H1 (cell line): ENCODE results near the gene ZFPL1. TPM values are rescaled to one million over a fixed set of nuclear protein-coding genes. Genes with fewer than 3 reads are reported as not detected.

Experiments used
- CTCF ChIA-PET: fragments of 300-600 bp; sonication (Branson Sonifier 250); formaldehyde crosslinking; loops from one replicate; lab custom pipeline; 2021; ENCODE audit not compliant: partially characterized antibody; lab: Charles Lee
- POLR2A ChIA-PET: fragments of 300-600 bp; sonication (Branson Sonifier 250); formaldehyde crosslinking; loops from one replicate; lab custom pipeline; 2021; ENCODE audit warnings: inconsistent platforms; ENCODE audit not compliant: partially characterized antibody; lab: Charles Lee
- DNase-seq, 2 experiments: peaks; one replicate each; pipeline versions ENCODE4 v3.0.0 to v3.0.0-alpha.2; 2010 to 2022; ENCODE audit warnings: low spot score in 2 of 2, low read depth in 1 of 2, mixed read lengths in 1 of 2
- FAIRE-seq: peaks from 2 replicates; lab custom pipeline; 2011; peaks lifted over from hg19 to GRCh38; lab: Jason Lieb, UNC
- H2AFZ ChIP-seq: 2 replicates; pipeline ENCODE4 v1.8.1; 2012; ENCODE audit warnings: low read length, inconsistent platforms
- H2AK5ac ChIP-seq: 2 replicates; pipeline ENCODE4 v1.6.1; 2013; ENCODE audit warnings: low read depth, low read length
- H2BK120ac ChIP-seq: replicated peaks from 2 replicates; pipeline ENCODE3; 2013; ENCODE audit warnings: low read depth, low read length, inconsistent platforms
- H2BK12ac ChIP-seq: 2 replicates; pipeline ENCODE4 v1.6.1; 2013; ENCODE audit warnings: low read depth, low read length
- H2BK15ac ChIP-seq: 2 replicates; pipeline ENCODE4 v1.6.1; 2013; ENCODE audit warnings: low read length
- H2BK20ac ChIP-seq: 2 replicates; pipeline ENCODE4 v1.6.1; 2013; ENCODE audit warnings: low read length
- H2BK5ac ChIP-seq: 2 replicates; pipeline ENCODE4 v1.6.1; 2013; ENCODE audit warnings: low read depth, low read length
- H3K14ac ChIP-seq: 2 replicates; pipeline ENCODE4 v1.6.1; 2013; ENCODE audit warnings: inconsistent platforms; ENCODE audit not compliant: insufficient read length
- H3K18ac ChIP-seq: 2 replicates; pipeline ENCODE4 v1.6.1; 2013; ENCODE audit warnings: low read length; ENCODE audit errors: extremely low read depth
- H3K23ac ChIP-seq: 2 replicates; pipeline ENCODE4 v1.6.1; 2013; ENCODE audit warnings: inconsistent platforms; ENCODE audit not compliant: insufficient read length
- H3K23me2 ChIP-seq: 2 replicates; pipeline ENCODE4 v1.6.1; 2013; ENCODE audit warnings: low read depth, low read length
- H3K27ac ChIP-seq: 2 replicates; pipeline ENCODE4 v1.6.1; 2011; ENCODE audit warnings: low read depth, low read length, inconsistent platforms
- H3K27me3 ChIP-seq, 4 experiments: replicated peaks in 1 of 4; 1 replicate in 1 of 4; 2 replicates in 3 of 4; pipeline versions ENCODE4 v1.6.1 to v1.8.1; 2011 to 2013; ENCODE audit warnings: low read length in 3 of 4, mild to moderate bottlenecking in 3 of 4, inconsistent platforms in 2 of 4, mixed read lengths in 2 of 4, moderate library complexity in 1 of 4; ENCODE audit not compliant: control insufficient read depth in 3 of 4, insufficient read depth in 3 of 4; ENCODE audit errors: extremely low read depth in 1 of 4
- H3K36me3 ChIP-seq, 4 experiments: 2 replicates each; pipeline versions ENCODE4 v1.6.1 to v1.8.1; 2011 to 2013; ENCODE audit warnings: mild to moderate bottlenecking in 4 of 4, low read length in 3 of 4, moderate library complexity in 2 of 4, control low read depth in 1 of 4, inconsistent platforms in 1 of 4; ENCODE audit not compliant: insufficient read depth in 4 of 4, control insufficient read depth in 2 of 4
- H3K4ac ChIP-seq: replicated peaks from 2 replicates; pipeline ENCODE3; 2013; ENCODE audit warnings: low read length, low read depth, mixed read lengths, inconsistent platforms; ENCODE audit not compliant: insufficient read length
- H3K4me1 ChIP-seq, 4 experiments: replicated peaks in 1 of 4; 1 replicate in 1 of 4; 2 replicates in 3 of 4; pipeline versions ENCODE4 v1.6.1 to v1.8.1; 2011 to 2013; ENCODE audit warnings: low read length in 3 of 4, inconsistent platforms in 2 of 4, mixed read lengths in 1 of 4; ENCODE audit not compliant: insufficient read depth in 4 of 4, control insufficient read depth in 3 of 4
- H3K4me2 ChIP-seq, 2 experiments: 2 replicates each; pipeline versions ENCODE4 v1.6.1 to v1.8.1; 2011 to 2013; ENCODE audit warnings: low read depth in 2 of 2, low read length in 2 of 2, control low read depth in 1 of 2, inconsistent platforms in 1 of 2, mild to moderate bottlenecking in 1 of 2; ENCODE audit not compliant: insufficient read depth in 1 of 2
- H3K4me3 ChIP-seq, 4 experiments: fragments of 200-600, 300-600 bp in 1 of 4; sonication (generic), shearing (Covaris generic), sonication (Bioruptor Twin) in 1 of 4; 2 replicates each; pipeline versions ENCODE4 v1.5.1 to v1.8.1; 2011 to 2016; ENCODE audit warnings: low read length in 4 of 4, low read depth in 3 of 4, control low read depth in 2 of 4, inconsistent platforms in 2 of 4, mild to moderate bottlenecking in 2 of 4, mixed read lengths in 1 of 4, moderate library complexity in 1 of 4; ENCODE audit not compliant: insufficient read depth in 2 of 4; ENCODE audit errors: extremely low read depth in 1 of 4
- H3K56ac ChIP-seq: replicated peaks from 2 replicates; pipeline ENCODE3; 2013; ENCODE audit warnings: low read depth, mild to moderate bottlenecking, mixed read lengths, low read length, inconsistent platforms; ENCODE audit not compliant: insufficient read length
- H3K79me1 ChIP-seq: 2 replicates; pipeline ENCODE4 v1.6.1; 2013; ENCODE audit warnings: low read depth, low read length, control low read depth
- H3K79me2 ChIP-seq, 2 experiments: 2 replicates each; pipeline versions ENCODE4 v1.6.1 to v1.8.1; 2012 to 2013; ENCODE audit warnings: low read length in 2 of 2, mild to moderate bottlenecking in 2 of 2, inconsistent platforms in 1 of 2; ENCODE audit not compliant: insufficient read depth in 2 of 2, control insufficient read depth in 1 of 2
- H3K9ac ChIP-seq, 4 experiments: replicated peaks in 1 of 4; 1 replicate in 1 of 4; 2 replicates in 3 of 4; pipeline versions ENCODE4 v1.6.1 to v1.8.1; 2011 to 2013; ENCODE audit warnings: low read depth in 3 of 4, low read length in 3 of 4, control low read depth in 2 of 4, mild to moderate bottlenecking in 2 of 4, moderate library complexity in 2 of 4, inconsistent platforms in 1 of 4; ENCODE audit errors: extremely low read depth in 1 of 4
- H3K9me3 ChIP-seq, 2 experiments: 2 replicates each; pipeline versions ENCODE4 v1.6.1 to v1.8.1; 2012 to 2013; ENCODE audit warnings: mild to moderate bottlenecking in 2 of 2, moderate library complexity in 2 of 2, control low read depth in 1 of 2, inconsistent platforms in 1 of 2, low read depth in 1 of 2, low read length in 1 of 2, mixed read lengths in 1 of 2; ENCODE audit not compliant: insufficient read depth in 2 of 2
- H4K20me1 ChIP-seq, 2 experiments: replicated peaks in 1 of 2; 2 replicates each; pipeline versions ENCODE3 to v1.8.1; 2011 to 2013; ENCODE audit warnings: inconsistent platforms in 2 of 2, low read length in 2 of 2, mild to moderate bottlenecking in 1 of 2; ENCODE audit not compliant: insufficient read depth in 2 of 2, control insufficient read depth in 1 of 2
- H4K5ac ChIP-seq: 2 replicates; pipeline ENCODE4 v1.6.1; 2013; ENCODE audit warnings: low read length, low read depth, mixed read lengths, inconsistent platforms; ENCODE audit not compliant: insufficient read length
- H4K8ac ChIP-seq: 2 replicates; pipeline ENCODE4 v1.8.0; 2013; ENCODE audit warnings: mild to moderate bottlenecking, moderate library complexity, low read length, inconsistent platforms; ENCODE audit not compliant: insufficient read depth; ENCODE audit errors: extremely low read depth
- H4K91ac ChIP-seq: replicated peaks from 2 replicates; pipeline ENCODE3; 2013; ENCODE audit warnings: low read length, mixed read lengths, inconsistent platforms; ENCODE audit not compliant: insufficient read length
- CBX5 ChIP-seq: fragments of 300-800, 300-1000 bp; sonication (generic); IDR thresholded peaks from 2 replicates; pipeline ENCODE4 v1.7.1; 2016; ENCODE audit warnings: antibody characterized with exemption, low read length, low read depth
- CTCF ChIP-seq, 3 experiments: IDR thresholded peaks; 1 replicate in 2 of 3; 2 replicates in 1 of 3; pipeline versions ENCODE4 v1.5.1 to v1.6.1; 2011; ENCODE audit warnings: low read length in 3 of 3, mild to moderate bottlenecking in 3 of 3, inconsistent platforms in 2 of 3, low read depth in 1 of 3, moderate library complexity in 1 of 3; ENCODE audit not compliant: insufficient read depth in 1 of 3; ENCODE audit errors: control extremely low read depth in 1 of 3
- EZH2 ChIP-seq: fragments of 200-600 bp; sonication (generic); IDR thresholded peaks from 2 replicates; pipeline ENCODE4 v1.7.1; 2012; ENCODE audit warnings: low read depth, mild to moderate bottlenecking, moderate library complexity, low read length, inconsistent platforms; ENCODE audit not compliant: severe bottlenecking
- GABPA ChIP-seq: IDR thresholded peaks from 2 replicates; pipeline ENCODE4 v1.6.1; 2011; ENCODE audit warnings: mild to moderate bottlenecking, low read length, moderate library complexity, borderline replicate concordance; ENCODE audit not compliant: insufficient read depth
- RAD21 ChIP-seq, 2 experiments: IDR thresholded peaks in 1 of 2; conservative IDR thresholded peaks in 1 of 2; 2 replicates each; pipeline ENCODE4 v1.6.1; 2011; ENCODE audit warnings: low read depth in 2 of 2, low read length in 2 of 2, improper control_type of control experiment in 1 of 2, inconsistent platforms in 1 of 2, mild to moderate bottlenecking in 1 of 2, moderate library complexity in 1 of 2
- SIN3A ChIP-seq, 2 experiments: IDR thresholded peaks in 1 of 2; conservative IDR thresholded peaks in 1 of 2; 2 replicates each; pipeline ENCODE4 v1.6.1; 2011 to 2012; ENCODE audit warnings: low read length in 2 of 2, improper control_type of control experiment in 1 of 2, low read depth in 1 of 2, mild to moderate bottlenecking in 1 of 2
- SRF ChIP-seq: IDR thresholded peaks from 2 replicates; pipeline ENCODE4 v1.6.1; 2011; ENCODE audit warnings: mild to moderate bottlenecking, low read depth, low read length, moderate library complexity
- WGBS, 2 experiments: shearing (Covaris generic) in 1 of 2; methylation state at CpG; one replicate each; pipeline versions ENCODE4 v1.1.6 to v1.1.7; 2013 to 2015; ENCODE audit warnings: low lambda C conversion rate in 2 of 2, mixed read lengths in 2 of 2, inconsistent platforms in 1 of 2, low coverage in 1 of 2, missing lambda C conversion rate in 1 of 2; ENCODE audit not compliant: insufficient replicate concordance in 2 of 2, insufficient coverage in 1 of 2, insufficient read length in 1 of 2; ENCODE audit errors: extremely low coverage in 1 of 2, missing lambda C conversion rate in 1 of 2; 5-methylcytosine and 5-hydroxymethylcytosine counted together
- polyA plus RNA-seq, 7 experiments: library from polyadenylated mRNA; depleted of rRNA in 3 of 7; stranded (reverse) in 5 of 7; unstranded in 2 of 7; fragments of >200 nt in 5 of 7; fragments of 200-250 nt in 2 of 7; gene quantifications; 1 replicate in 5 of 7; 2 replicates in 1 of 7; 4 replicates in 1 of 7; pipeline versions ENCODE4 v1.2.1 to v1.2.3, GENCODE V29; 2011 to 2013; ENCODE audit warnings: missing spikeins in 2 of 7, mixed read lengths in 2 of 7
- total RNA-seq: library from RNA; stranded (reverse); fragmentation: NEBNext Ultra II Directional; extraction: Animal tissue kit (Norgen Biotek cat#: 25700); gene quantifications from 2 replicates; pipeline ENCODE4 v1.2.1, GENCODE V29; 2021

ZFPL1 gene
- total and polyA plus RNA-seq, 2 of the 8 experiments (the other 6 are each of a cell fraction or from before 2014, with no cell fraction given): 21.5 to 76.8 TPM

DNA sequence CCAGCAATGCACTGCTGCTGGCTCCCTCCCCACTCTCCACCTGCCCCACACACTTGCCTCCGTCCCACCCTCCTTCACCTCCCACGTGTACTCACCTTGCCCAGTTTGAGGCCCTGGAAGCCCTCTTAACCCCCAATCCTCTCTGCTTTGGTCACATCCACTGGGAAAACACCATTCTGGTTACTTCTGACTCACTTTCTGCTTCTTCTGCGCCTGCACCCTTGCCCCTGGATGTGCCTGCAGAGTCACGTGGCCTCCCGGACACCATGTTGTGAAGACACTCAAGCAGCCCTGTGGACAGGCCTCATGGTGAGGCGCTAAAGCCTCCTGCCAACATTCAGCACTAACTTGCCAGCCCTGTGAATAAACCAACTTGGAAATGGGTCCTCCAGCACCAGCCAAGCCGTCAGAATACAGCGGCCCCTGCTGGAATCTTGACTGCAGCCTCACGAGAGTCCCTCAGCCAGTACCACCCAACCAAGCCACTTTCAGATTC is 23.1 kb upstream of the ZFPL1 start:
- Histone ChIP-seq H4K8ac (peak overlapping the region; percentile 69; the same call in 1 of the 2 replicates), H3K4ac (peak overlapping the region; percentile 11), H3K27ac (no peak overlapping the region), H2AK5ac (no peak overlapping the region), H2BK5ac (no peak overlapping the region), H3K4me1 (peaks cover 0 to 3% (median under 1%) of the 10 kb centered on the region in 4 experiments; a peak in 2 of 7 replicates), H3K4me2 (no peak overlapping the region), H3K36me3 (no peaks in the 10 kb centered on the region), H4K20me1 (no peaks in the 10 kb centered on the region), H3K79me1 (no peaks in the 10 kb centered on the region), H4K91ac (no peak overlapping the region), H2BK120ac (no peak overlapping the region), H2BK15ac (no peak overlapping the region; the same call in 1 of the 2 replicates), H3K27me3 (no peaks in the 10 kb centered on the region; a peak in 1 of 7 replicates), H3K56ac (no peak overlapping the region), H3K4me3 (no peak overlapping the region), H3K18ac (no peak overlapping the region), H2BK20ac (no peak overlapping the region), H2BK12ac (peak overlapping the region; percentile 84; the same call in 1 of the 2 replicates), H3K23me2 (no peaks in the 10 kb centered on the region), H4K5ac (no peak overlapping the region), H2AFZ (no peak overlapping the region), H3K14ac (no peak overlapping the region), H3K9ac (no peak overlapping the region), H3K79me2 (no peaks in the 10 kb centered on the region), H3K9me3 (no peaks in the 10 kb centered on the region), H3K23ac (no peak overlapping the region)
- DNase-seq (peak in 1 of 2 experiments; percentile 67), FAIRE-seq (no peak)
- 60% methylated on average over 9 of the region's 9 CpGs; no CpG with 5 or more reads in 1 of the 2 experiments for WGBS, 2 experiments
- TF ChIP-seq CBX5 (no peak), EZH2 (no peak), CTCF (IDR thresholded peaks at IDR 0.05; ENCODE audit: control extremely low read depth in 1 of 3, insufficient read depth in 1 of 3, low read depth in 1 of 3, low read length in 3 of 3) (peak; percentile 65 to 83 (median 68)), SRF (no peak), RAD21 (IDR thresholded peaks at IDR 0.05 in 1 of 2, conservative IDR thresholded peaks at IDR 0.05 in 1 of 2; ENCODE audit: low read depth in 2 of 2, low read length in 2 of 2) (peak; percentile 60 to 69), SIN3A (conservative IDR thresholded peaks at IDR 0.05 in 1 of 2, IDR thresholded peaks at IDR 0.05 in 1 of 2; ENCODE audit: low read depth in 1 of 2, low read length in 2 of 2) (no peak), GABPA (peak; percentile 60; the same call in 1 of the 2 replicates)
- ChIA-PET CTCF (interaction anchor here (1.0 to 1.9 kb wide), 4 partner anchors 12 to 47 kb away, joined by 3 to 9 read pairs (median 4); partner anchors contain the start of gene ARL2), POLR2A (interaction anchor here (0.6 kb wide), 1 partner anchor 13 kb away, joined by 3 read pairs; no protein-coding TSS in a partner anchor)
